Neural progenitor cell (in vitro differentiated cells): ENCODE data around the gene KIF3B.
"Not testable (repeated sequence)": the region's sequence is repeated elsewhere in the genome, so short reads cannot be mapped to it uniquely, and the experiment has no call there.

Source experiments
- CTCF ChIP-seq: fragments of 200-600 bp; sonication (generic); IDR thresholded peaks from 2 replicates; pipeline ENCODE4 v1.5.1; 2017; ENCODE audit warnings: antibody characterized with exemption, mild to moderate bottlenecking
- EZH2 ChIP-seq: fragments of 200-600 bp; sonication (generic); IDR thresholded peaks from 2 replicates; pipeline ENCODE4 v1.6.1; 2017; ENCODE audit warnings: antibody characterized with exemption, mild to moderate bottlenecking, moderate library complexity
- EZH2phosphoT487 ChIP-seq: fragments of 200-600 bp; sonication (generic); IDR thresholded peaks from 2 replicates; pipeline ENCODE4 v1.6.1; 2017; ENCODE audit warnings: antibody characterized with exemption

DNA sequence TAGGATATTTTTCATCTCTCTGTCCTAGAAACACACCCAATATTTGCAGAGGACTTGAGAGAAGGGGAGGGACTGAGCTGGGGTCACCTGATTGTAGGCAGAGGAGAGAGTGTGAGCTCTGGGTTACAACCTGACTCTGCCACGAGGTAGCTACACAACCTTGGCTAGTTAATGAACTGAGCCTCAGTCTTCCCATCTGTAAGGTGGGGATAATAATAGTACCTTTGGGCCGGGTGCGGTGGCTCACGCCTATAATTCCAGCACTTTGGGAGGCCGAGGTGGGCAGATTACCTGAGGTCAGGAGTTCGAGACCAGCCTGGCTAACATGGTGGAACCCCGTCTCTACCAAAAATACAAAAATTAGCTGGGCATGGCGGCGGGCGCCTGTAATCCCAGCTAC is 16.5 kb upstream of the KIF3B start:
- TF ChIP-seq CTCF, EZH2, EZH2phosphoT487: not testable (repeated sequence)
